ENCODE data around the gene SLU7.

Gene SLU7

GRCh38 chr5:160421625-160422258, 2.9 kb upstream of the SLU7 start, which contains the start of gene PTTG1:
Gene PTTG1 (plus strand): TSS chr5:160421855. CDS start chr5:160422313, 458 bp downstream.
- in situ Hi-C loops (cut with HindIII; ENCODE audit: low sequenced_read_pairs), result no loop called here

DNA sequence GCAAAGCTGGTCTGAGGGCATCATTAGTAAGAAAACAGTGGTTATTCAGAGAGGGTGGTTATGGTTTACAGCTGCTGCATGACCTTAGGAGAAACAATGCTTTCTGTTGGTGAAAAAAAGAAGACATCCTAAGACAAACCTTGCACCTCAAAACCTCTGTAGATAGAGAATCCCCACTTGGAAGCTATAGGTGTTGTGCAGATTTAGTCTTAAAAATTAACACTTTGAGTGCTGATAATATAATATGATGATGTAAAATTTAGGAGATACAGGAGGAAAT, 1.4 kb upstream of the SLU7 start:
- in situ Hi-C loops (cut with HindIII; ENCODE audit: low sequenced_read_pairs), result no loop called here

DNA sequence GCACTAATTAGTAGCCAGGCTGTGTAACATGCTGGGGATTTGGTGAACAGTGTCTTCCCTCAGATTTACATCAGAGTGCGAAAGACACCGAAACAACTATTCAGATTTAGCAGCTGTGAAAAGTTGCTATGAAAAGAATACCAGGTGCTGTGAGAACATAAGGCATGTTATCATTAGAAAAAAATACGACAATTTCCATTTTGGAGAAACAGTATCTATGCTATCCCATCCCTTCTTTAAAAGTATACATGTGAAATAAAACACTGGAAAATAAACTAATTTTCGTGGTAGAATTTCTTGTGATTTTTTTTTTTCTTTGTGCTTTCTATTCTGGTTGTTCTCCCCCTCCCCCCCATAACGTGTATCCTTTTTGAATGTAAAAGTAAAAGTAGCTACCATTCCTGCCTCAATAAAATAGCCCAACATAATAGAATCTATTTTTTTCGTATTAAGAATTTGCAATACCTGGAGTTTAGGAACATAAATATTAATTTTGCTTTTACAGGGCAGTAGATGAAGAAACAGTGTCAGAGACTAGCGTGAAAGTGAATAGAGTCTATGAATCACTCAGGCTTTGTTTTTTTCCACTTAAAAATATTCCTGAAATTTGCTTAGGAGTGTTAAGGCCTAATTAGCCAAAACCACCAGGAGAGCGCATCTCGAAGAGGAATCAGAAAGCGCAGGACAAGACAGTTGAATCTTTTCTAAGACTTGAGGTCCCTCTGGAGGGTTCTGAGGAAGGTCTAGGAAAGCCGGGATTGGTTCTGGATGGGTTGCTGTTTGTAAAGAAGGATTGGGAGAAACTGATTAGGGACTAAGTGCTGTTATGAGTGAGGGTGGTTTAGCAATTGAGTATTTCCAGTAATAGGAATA, 813 bp upstream of the SLU7 start:
- in situ Hi-C loops (cut with HindIII; ENCODE audit: low sequenced_read_pairs), result no loop called here

- in situ Hi-C loops (cut with HindIII; ENCODE audit: low sequenced_read_pairs), result no loop called here
Measured at GRCh38 chr5:160399402-160400353, 19.2 kb downstream of the SLU7 start, which contains the start of gene FAM200C. Gene FAM200C (minus strand): TSS chr5:160400054. CDS start chr5:160395490, 4,564 bp downstream.

- in situ Hi-C loops (cut with HindIII; ENCODE audit: low sequenced_read_pairs), result no loop called here
Measured at GRCh38 chr5:160398806-160399205, 20.1 kb downstream of the SLU7 start.

DNA sequence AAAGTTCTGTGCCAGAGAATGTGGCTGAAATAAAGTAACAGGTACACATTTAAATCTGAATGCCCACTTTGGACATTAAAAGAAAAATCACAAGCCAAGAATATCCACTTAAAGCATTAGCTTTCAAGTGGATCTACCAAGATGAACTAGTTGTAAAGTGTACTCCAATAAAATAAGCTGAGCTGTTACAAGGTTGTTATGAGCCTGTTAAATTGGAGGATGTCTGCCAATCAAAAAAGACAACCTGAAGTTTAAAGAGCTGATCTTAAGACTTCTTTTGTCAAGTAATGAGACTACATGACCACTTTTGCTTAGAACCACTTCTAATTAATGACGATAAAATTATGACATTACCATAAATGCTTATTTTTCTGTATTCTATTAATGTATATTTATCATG, 21.4 kb downstream of the SLU7 start:
- in situ Hi-C loops (cut with HindIII; ENCODE audit: low sequenced_read_pairs), result no loop called here

DNA sequence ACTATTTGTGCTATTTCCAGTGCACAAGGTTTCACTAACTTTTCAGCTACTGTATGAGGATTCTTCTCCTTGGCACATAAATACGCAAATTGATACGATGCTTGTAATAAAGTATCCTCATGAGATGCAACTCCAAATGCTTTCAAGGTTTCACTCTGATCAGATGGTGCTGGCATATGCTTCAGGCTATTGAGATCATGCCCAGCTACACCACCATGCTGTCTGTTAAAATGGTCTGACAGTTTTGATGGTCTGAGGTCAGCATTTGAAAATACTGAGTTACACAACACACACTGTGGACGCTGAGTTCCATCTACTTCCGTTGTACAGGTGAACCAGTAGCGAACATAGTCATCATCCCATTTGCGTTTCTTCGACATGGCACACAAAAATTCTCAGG, 23.8 kb downstream of the SLU7 start:
- in situ Hi-C loops (cut with HindIII; ENCODE audit: low sequenced_read_pairs), result no loop called here

DNA sequence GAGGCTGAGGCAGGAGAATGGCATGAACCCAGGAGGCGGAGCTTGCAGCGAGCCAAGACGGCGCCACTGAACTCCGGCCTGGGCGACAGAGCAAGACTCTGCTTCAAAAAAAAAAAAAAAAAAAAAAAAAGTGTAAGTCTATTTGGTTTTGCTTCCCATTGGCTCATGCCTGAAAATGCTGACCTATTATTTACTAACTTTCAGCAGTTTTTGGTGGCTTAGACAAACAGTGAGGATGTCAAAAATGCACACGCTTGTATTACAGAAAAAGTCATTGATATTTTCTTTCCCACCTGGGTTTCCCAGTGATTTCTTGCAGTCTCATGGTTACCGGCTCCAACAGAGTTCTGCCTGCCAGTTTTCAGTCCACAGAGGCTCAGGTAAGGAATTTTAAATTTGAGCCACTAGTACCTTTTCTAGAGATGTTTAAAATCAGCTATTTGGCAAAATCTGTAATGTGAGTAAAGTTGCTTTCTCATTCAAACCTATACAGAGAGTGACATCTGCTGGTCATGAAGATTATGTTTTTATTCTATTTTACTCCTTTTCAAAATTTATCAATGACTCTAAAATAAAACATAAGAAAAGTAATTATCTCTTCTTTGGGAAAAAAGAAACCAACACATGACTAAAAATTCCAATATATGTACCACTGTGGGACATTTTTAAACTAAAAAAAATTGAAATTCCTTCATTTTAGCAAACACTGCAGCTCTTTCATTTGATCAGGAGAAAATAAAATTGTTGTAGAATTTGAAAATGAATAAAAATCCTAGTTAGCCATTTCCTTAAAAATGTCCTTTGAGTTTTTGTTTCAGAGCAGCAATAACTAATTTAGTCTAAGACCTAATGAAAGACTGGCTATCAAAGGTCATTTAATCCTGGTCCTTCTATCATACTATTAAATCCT, 27.8 kb downstream of the SLU7 start:
- in situ Hi-C loops (cut with HindIII; ENCODE audit: low sequenced_read_pairs), result no loop called here

- in situ Hi-C loops (cut with HindIII; ENCODE audit: low sequenced_read_pairs), result no loop called here
Measured at GRCh38 chr5:160387445-160387844, 31.4 kb downstream of the SLU7 start.

DNA sequence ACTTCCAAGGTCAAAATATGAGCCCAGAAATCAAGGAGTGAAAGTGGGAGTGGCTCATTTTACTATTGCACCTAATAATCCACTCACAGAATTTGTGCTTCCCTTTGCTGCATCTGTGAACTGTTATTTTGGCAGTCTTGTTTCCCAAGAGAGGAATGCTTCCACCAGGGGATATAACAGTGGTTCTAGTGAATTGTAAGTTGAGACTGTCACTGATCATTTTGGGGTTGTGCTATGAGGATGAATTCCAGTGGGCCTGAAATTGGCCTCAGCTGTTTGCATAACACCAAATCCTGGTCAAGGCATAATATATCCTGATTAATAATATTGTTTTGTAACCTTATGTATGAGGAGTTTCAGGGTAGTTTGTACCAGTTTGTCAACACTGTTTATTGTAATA, 33.4 kb downstream of the SLU7 start:
- in situ Hi-C loops (cut with HindIII; ENCODE audit: low sequenced_read_pairs), result no loop called here

DNA sequence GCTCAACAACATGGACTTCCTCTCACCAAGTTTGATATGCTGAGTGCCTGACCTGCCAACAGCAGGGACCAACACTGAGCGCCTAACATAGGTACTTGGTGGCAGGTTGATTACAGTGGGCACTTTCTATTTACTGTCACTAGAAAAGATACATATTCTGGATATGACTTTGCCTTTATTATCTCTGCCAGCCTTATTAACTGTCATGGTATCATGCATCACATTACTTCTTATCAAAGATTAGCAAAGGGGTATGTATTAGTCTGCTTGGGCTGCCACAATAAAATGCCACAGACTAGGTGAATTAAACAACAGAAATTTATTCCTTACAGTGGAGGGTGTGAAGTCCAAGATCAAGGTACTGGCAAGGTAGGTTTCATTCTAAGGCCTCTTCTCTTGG, 34.2 kb downstream of the SLU7 start:
- in situ Hi-C loops (cut with HindIII; ENCODE audit: low sequenced_read_pairs), result no loop called here

DNA sequence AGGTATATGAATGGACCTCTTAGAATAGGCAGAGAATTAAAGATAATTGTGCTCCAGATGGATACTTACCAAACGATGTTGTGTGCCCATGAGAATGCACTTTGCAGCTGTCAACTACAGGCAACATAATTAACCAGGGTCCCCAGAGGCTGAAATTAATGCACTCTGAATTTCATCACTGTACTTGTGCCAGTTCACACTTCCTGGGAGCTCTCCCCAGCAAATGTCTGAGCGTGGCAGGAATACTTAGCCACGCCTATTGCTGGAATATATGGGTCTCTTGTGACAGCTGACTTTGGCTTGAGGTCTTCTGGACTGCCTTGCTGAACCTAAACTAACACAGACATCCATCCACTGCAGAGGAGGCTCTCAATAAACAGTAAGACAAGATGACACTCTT, 36.5 kb downstream of the SLU7 start:
- in situ Hi-C loops (cut with HindIII; ENCODE audit: low sequenced_read_pairs), result no loop called here

- in situ Hi-C loops (cut with HindIII; ENCODE audit: low sequenced_read_pairs), result no loop called here
Measured at GRCh38 chr5:160380041-160380440, 38.8 kb downstream of the SLU7 start.

- in situ Hi-C loops (cut with HindIII; ENCODE audit: low sequenced_read_pairs), result no loop called here
Measured at GRCh38 chr5:160379511-160379910, 39.4 kb downstream of the SLU7 start.

DNA sequence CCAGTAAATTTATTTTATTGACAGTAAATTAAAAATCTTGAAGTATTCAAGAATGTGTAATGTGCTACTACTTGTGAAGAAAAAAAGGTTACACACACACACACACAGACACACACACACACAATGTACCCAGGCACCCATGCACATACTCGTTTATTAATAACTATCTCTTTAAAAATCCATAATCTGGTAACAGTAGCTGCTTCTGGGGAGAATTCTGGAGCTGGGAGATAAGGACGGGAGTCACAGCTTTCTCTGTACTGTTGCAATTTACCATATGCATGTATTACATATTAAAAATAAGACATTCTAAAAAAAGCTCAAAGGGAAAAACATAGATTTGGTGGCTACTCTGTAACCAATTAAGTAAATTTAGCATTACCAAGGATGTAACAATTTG, 40.6 kb downstream of the SLU7 start:
- in situ Hi-C loops (cut with HindIII; ENCODE audit: low sequenced_read_pairs), result no loop called here

- in situ Hi-C loops (cut with HindIII; ENCODE audit: low sequenced_read_pairs), result no loop called here
Measured at GRCh38 chr5:160377651-160378050, 41.2 kb downstream of the SLU7 start.

GRCh38 chr5:160376416-160376815, 42.5 kb downstream of the SLU7 start:
- in situ Hi-C loops (cut with HindIII; ENCODE audit: low sequenced_read_pairs), result no loop called here

DNA sequence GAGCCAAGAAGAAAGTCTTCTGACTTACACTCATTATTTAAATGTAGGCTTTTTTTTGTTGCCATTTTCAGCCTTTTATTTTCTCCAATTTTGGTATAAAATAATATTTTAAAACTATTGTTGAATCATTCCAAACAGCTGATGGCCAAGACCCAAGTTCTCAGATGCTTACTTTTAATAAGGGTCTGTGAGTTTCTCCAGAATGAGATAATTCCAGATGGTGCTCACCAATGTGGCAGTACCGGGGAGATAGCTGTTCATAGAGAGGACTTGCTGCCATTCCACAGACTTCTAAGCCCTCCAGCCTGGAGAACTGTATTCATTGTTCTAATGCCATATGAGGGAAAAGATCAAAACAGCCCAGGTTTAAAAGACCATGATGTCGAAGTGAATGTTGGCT, 43.2 kb downstream of the SLU7 start:
- in situ Hi-C loops (cut with HindIII; ENCODE audit: low sequenced_read_pairs), result no loop called here

DNA sequence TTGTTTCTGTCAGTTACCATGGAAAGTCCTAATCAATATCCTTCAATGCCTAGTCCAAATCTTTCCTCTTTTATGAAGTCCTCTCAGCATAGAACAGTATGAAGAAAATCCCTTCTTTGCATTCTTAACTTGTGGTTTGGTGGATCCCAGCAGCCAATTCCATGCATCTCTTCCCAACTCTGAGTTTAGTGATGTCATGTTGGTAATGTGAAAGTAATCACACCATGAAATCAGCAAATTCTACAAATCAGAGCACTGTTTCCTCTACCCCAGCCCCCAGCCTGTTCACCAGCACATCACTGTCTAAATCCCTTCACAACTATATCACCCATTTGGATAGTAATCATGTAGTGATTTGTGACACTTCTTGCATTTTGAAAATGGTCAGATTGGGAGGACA, 43.7 kb downstream of the SLU7 start:
- in situ Hi-C loops (cut with HindIII; ENCODE audit: low sequenced_read_pairs), result no loop called here

DNA sequence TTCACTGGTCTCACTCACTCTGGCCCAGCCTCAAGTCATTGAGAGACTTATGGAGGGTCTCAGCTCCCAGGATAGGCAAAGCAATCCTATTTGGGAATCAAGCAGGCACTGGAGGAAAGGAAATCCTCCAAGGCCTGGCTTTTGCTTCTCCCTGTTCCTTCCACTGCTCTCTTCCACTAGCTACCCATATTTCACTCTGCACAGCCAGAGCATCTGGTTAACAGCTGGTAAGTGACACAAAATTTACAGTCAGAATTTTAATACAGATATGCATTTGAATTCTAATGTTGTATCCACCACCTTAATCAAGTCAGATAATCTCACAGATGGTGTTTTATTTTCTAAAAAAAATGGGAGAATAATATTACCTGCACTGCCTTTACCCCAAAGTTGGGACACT, 47.6 kb downstream of the SLU7 start:
- in situ Hi-C loops (cut with HindIII; ENCODE audit: low sequenced_read_pairs), result loop anchor here (25.0 kb wide), 1 partner anchor 334 kb away; no protein-coding TSS in a partner anchor
